Adrenal gland (tissue), 12 donors: Measurements from ENCODE around the gene KRTAP1-3. TPM values are rescaled to one million over a fixed set of nuclear protein-coding genes. Genes with fewer than 3 reads are reported as not detected.

Experiments
- DNase-seq, 7 donors: peaks; one replicate each; pipeline ENCODE4 v3.0.0-alpha.2; 2019 to 2020
- H3K27ac ChIP-seq, 5 donors: fragments of 200-600 bp; sonication (generic) in 4 of 5; 1 replicate in 3 of 5; 2 replicates in 2 of 5; pipeline versions ENCODE4 v1.5.1 to v1.8.0; 2016 to 2020; ENCODE audit warnings: mild to moderate bottlenecking in 1 of 5
- H3K27me3 ChIP-seq: fragments of 200-600 bp; 2 replicates; pipeline ENCODE4 v1.8.0; 2021
- H3K36me3 ChIP-seq, 2 donors: fragments of 200-600 bp; replicated peaks in 1 of 2; 1 replicate in 1 of 2; 2 replicates in 1 of 2; pipeline versions ENCODE4 v1.5.1 to v1.8.0; 2018 to 2022
- H3K4me1 ChIP-seq, 2 donors: fragments of 200-600 bp; replicated peaks in 1 of 2; 1 replicate in 1 of 2; 2 replicates in 1 of 2; pipeline versions ENCODE4 v1.5.1 to v1.8.0; 2018 to 2021
- H3K4me3 ChIP-seq, 4 donors: fragments of 200-600 bp; sonication (generic) in 3 of 4; one replicate each; pipeline ENCODE4 v1.5.1; 2016 to 2018
- H3K9me3 ChIP-seq, 3 donors: fragments of 200-600 bp; sonication (generic) in 1 of 3; replicated peaks in 1 of 3; 1 replicate in 2 of 3; 2 replicates in 1 of 3; pipeline versions ENCODE4 v1.5.1 to v1.8.0; 2016 to 2021
- CTCF ChIP-seq, 6 experiments: fragments of 450-650 bp in 4 of 6; fragments of 200-600 bp in 2 of 6; sonication (generic) in 1 of 6; IDR thresholded peaks; 1 replicate in 5 of 6; 2 replicates in 1 of 6; pipeline versions ENCODE4 v1.5.1 to v1.8.0; 2016 to 2021; ENCODE audit warnings: antibody characterized with exemption in 6 of 6, mild to moderate bottlenecking in 2 of 6, moderate library complexity in 1 of 6
- POLR2A ChIP-seq, 2 donors: fragments of 450-650 bp; IDR thresholded peaks; one replicate each; pipeline ENCODE4 v1.6.1; 2017; ENCODE audit warnings: antibody characterized with exemption in 2 of 2, mild to moderate bottlenecking in 2 of 2, moderate library complexity in 1 of 2
- WGBS, 4 donors: extraction: QIAGEN DNeasy Blood & Tissue Kit in 2 of 4; methylation state at CpG; one replicate each; pipeline versions ENCODE4 v1.1.5 to v1.1.7; 2013 to 2017; 5-methylcytosine and 5-hydroxymethylcytosine counted together
- intact Hi-C, 2 donors: fragments of 100-400 bp; cut with DNase I; formaldehyde crosslinking; loops; one replicate each; pipeline versions ENCODE4 v1.14.1 to v1.15.0; 2022 to 2023
- polyA plus RNA-seq, 3 donors: library from polyadenylated mRNA; stranded (reverse); fragments of 200-250 nt in 2 of 3; fragments of 350-450 nt in 1 of 3; fragmentation: Illumina TruSeq in 1 of 3; extraction: RNeasy Lipid Tissue Mini Kit (QIAGEN cat#74804) in 1 of 3; gene quantifications; one replicate each; pipeline ENCODE4 v1.2.3, GENCODE V29; 2013 to 2014
- total RNA-seq, 9 donors: library from RNA; depleted of rRNA in 4 of 9; stranded (reverse); fragments of >200 nt in 4 of 9; fragments of 120-200 nt in 1 of 9; fragmentation: NEBNext Ultra II Directional in 1 of 9; extraction: Animal tissue kit (Norgen Biotek cat#: 25700) in 1 of 9; gene quantifications; one replicate each; pipeline versions ENCODE4 v1.1.0 to v1.2.4, GENCODE V29; 2013 to 2023
- donor health status: healthy with polysubstance abuse.
- donor health status: Bipolar disorder and iron deficiency.
- donor health status: DM: yes; HTN: yes; CAD: no.
- donor health status: DM: no; HTN: no; CAD: no.
- donor health status: DM: no; HTN: no; CAD: no.
- donor health status: DM: yes; HTN: yes; CAD: no.

KRTAP1-3 gene
- total and polyA plus RNA-seq, 12 donors: not detected

GRCh38 chr17:40993839-40994238, 40.8 kb downstream of the KRTAP1-3 start, which contains the start of gene KRTAP3-3:
TSS of gene KRTAP3-3 (minus strand) at chr17:40994164. CDS start at chr17:40994097, 67 bp downstream.
- Histone ChIP-seq H3K27ac (no peak within 1 kb of the TSS), H3K9me3 (no peaks in the 10 kb centered on the region), H3K36me3 (no peaks in the 10 kb centered on the region), H3K4me1 (no peaks in the 10 kb centered on the region), H3K4me3 (no peak within 1 kb of the TSS), H3K27me3 (peaks cover 5% of the 10 kb centered on the region)
- no peak for DNase-seq
- TF ChIP-seq CTCF (IDR thresholded peaks at IDR 0.05): no peak
- TF ChIP-seq POLR2A (IDR thresholded peaks at IDR 0.05): no peak
- WGBS, 4 donors: 45 to 75% (median 59%) methylated on average over 4 of the region's 4 CpGs; no CpG with 5 or more reads in 1 of the 4 donors
- intact Hi-C loops: no loop called here

GRCh38 chr17:40993084-40993483, 41.6 kb downstream of the KRTAP1-3 start:
- TF ChIP-seq POLR2A (IDR thresholded peaks at IDR 0.05) (no peak), CTCF (IDR thresholded peaks at IDR 0.05) (no peak)
- peaks cover 5% of the 10 kb centered on the region for H3K27me3 ChIP-seq
- H3K27ac ChIP-seq: no peak overlapping the region
- H3K9me3 ChIP-seq: no peaks in the 10 kb centered on the region
- intact Hi-C loops: no loop called here
- H3K4me3 ChIP-seq: no peak overlapping the region
- DNase-seq: no peak
- no peaks in the 10 kb centered on the region for H3K36me3 ChIP-seq
- 82 to 90% (median 86%) methylated on average over 2 of the region's 2 CpGs for WGBS, 4 donors
- H3K4me1 ChIP-seq: no peaks in the 10 kb centered on the region

GRCh38 chr17:40992666-40993065, 42.0 kb downstream of the KRTAP1-3 start:
- H3K9me3 ChIP-seq: no peaks in the 10 kb centered on the region
- 80 to 90% (median 81%) methylated on average over 3 of the region's 3 CpGs for WGBS, 4 donors
- DNase-seq: no peak
- TF ChIP-seq POLR2A (IDR thresholded peaks at IDR 0.05): no peak
- TF ChIP-seq CTCF (IDR thresholded peaks at IDR 0.05): no peak
- no peaks in the 10 kb centered on the region for H3K36me3 ChIP-seq
- H3K4me3 ChIP-seq: no peak overlapping the region
- H3K4me1 ChIP-seq: no peaks in the 10 kb centered on the region
- peaks cover 5% of the 10 kb centered on the region for H3K27me3 ChIP-seq
- no peak overlapping the region for H3K27ac ChIP-seq
- intact Hi-C loops: no loop called here

GRCh38 chr17:40986920-40987319, 47.8 kb downstream of the KRTAP1-3 start:
- intact Hi-C loops: no loop called here

More at GRCh38 chr17:40986920-40987319, 47.8 kb downstream of the KRTAP1-3 start:
- Histone ChIP-seq H3K36me3 (no peaks in the 10 kb centered on the region), H3K27ac (no peak overlapping the region), H3K27me3 (no peaks in the 10 kb centered on the region), H3K4me3 (no peak overlapping the region), H3K4me1 (no peaks in the 10 kb centered on the region), H3K9me3 (no peaks in the 10 kb centered on the region)
- 61 to 76% (median 69%) methylated on average over 8 of the region's 8 CpGs for WGBS, 4 donors
- TF ChIP-seq CTCF (IDR thresholded peaks at IDR 0.05): no peak
- no peak for TF ChIP-seq POLR2A (IDR thresholded peaks at IDR 0.05)
- DNase-seq: no peak
